CD4-positive, alpha-beta memory T cell (primary cell): Measurements from ENCODE around the gene EML2. TPM values are rescaled to one million over a fixed set of nuclear protein-coding genes. Genes with fewer than 3 reads are reported as not detected.
"Not testable (repeated sequence)": the region's sequence is repeated elsewhere in the genome, so short reads cannot be mapped to it uniquely, and the experiment has no call there.

Experiments
- CTCF ChIA-PET: fragments of 350-600 bp; sonication (Branson Sonifier 250); formaldehyde crosslinking; loops from one replicate; lab custom pipeline; 2021; ENCODE audit warnings: inconsistent platforms; ENCODE audit not compliant: partially characterized antibody; lab: Charles Lee
- POLR2A ChIA-PET: fragments of 350-600 bp; sonication (Branson Sonifier 250); formaldehyde crosslinking; loops from one replicate; lab custom pipeline; 2021; ENCODE audit not compliant: partially characterized antibody; lab: Charles Lee
- DNase-seq, 5 donors: peaks; one replicate each; pipeline versions ENCODE4 v3.0.0 to v3.0.0-alpha.2; 2020 to 2022; ENCODE audit warnings: mixed read lengths in 1 of 5
- H3K27ac ChIP-seq: one replicate; pipeline ENCODE4 v1.7.0; 2013; ENCODE audit warnings: low read depth, low read length
- H3K27me3 ChIP-seq: 2 replicates; pipeline ENCODE4 v1.7.0; 2013; ENCODE audit warnings: mild to moderate bottlenecking, low read length, moderate library complexity; ENCODE audit not compliant: insufficient read depth
- H3K36me3 ChIP-seq: 2 replicates; pipeline ENCODE4 v1.7.0; 2013; ENCODE audit warnings: mild to moderate bottlenecking, low read length, moderate library complexity; ENCODE audit not compliant: insufficient read depth
- H3K4me1 ChIP-seq: 2 replicates; pipeline ENCODE4 v1.7.0; 2013; ENCODE audit warnings: mild to moderate bottlenecking, low read length, moderate library complexity; ENCODE audit not compliant: insufficient read depth
- H3K4me3 ChIP-seq, 2 donors: one replicate each; pipeline ENCODE4 v1.7.0; 2013; ENCODE audit warnings: low read length in 2 of 2, mild to moderate bottlenecking in 1 of 2
- H3K9me3 ChIP-seq, 2 donors: one replicate each; pipeline ENCODE4 v1.7.0; 2013; ENCODE audit warnings: low read length in 2 of 2, control low read depth in 1 of 2; ENCODE audit not compliant: control insufficient read depth in 1 of 2
- H3K27ac Mint-ChIP-seq, 7 donors: one replicate each; pipeline ENCODE4 v1.8.0; 2020 to 2021; ENCODE audit warnings: mixed read lengths in 7 of 7, mild to moderate bottlenecking in 6 of 7, inconsistent platforms in 3 of 7, moderate library complexity in 3 of 7
- H3K27me3 Mint-ChIP-seq, 2 donors: one replicate each; pipeline ENCODE4 v1.8.0; 2020 to 2021; ENCODE audit warnings: mixed read lengths in 2 of 2
- H3K36me3 Mint-ChIP-seq, 2 donors: one replicate each; pipeline ENCODE4 v1.8.0; 2020 to 2021; ENCODE audit warnings: mixed read lengths in 2 of 2, inconsistent platforms in 1 of 2, mild to moderate bottlenecking in 1 of 2
- H3K4me1 Mint-ChIP-seq, 4 donors: one replicate each; pipeline ENCODE4 v1.8.0; 2020 to 2021; ENCODE audit warnings: mixed read lengths in 4 of 4, mild to moderate bottlenecking in 1 of 4
- H3K4me3 Mint-ChIP-seq, 8 donors: one replicate each; pipeline ENCODE4 v1.8.0; 2020 to 2021; ENCODE audit warnings: mixed read lengths in 8 of 8, mild to moderate bottlenecking in 7 of 8, moderate library complexity in 6 of 8, inconsistent platforms in 3 of 8
- H3K9me3 Mint-ChIP-seq, 8 donors: one replicate each; pipeline ENCODE4 v1.8.0; 2020 to 2021; ENCODE audit warnings: mixed read lengths in 8 of 8, mild to moderate bottlenecking in 5 of 8, inconsistent platforms in 3 of 8, moderate library complexity in 1 of 8
- intact Hi-C: fragments of 100-400 bp; cut with micrococcal nuclease; formaldehyde crosslinking; loops from one replicate; pipeline ENCODE4 v1.15.1; 2023
- polyA plus RNA-seq, 2 donors: library from polyadenylated mRNA; unstranded; fragments of 300-500 nt; fragmentation: Illumina TruSeq; gene quantifications; one replicate each; pipeline ENCODE4 v1.2.3, GENCODE V29; 2021
- total RNA-seq, 2 experiments: library from RNA; stranded (reverse); gene quantifications; one replicate each; pipeline ENCODE4 v1.2.3, GENCODE V29; 2021

Gene EML2
- total RNA-seq (10 to 100 TPM; 76.7 to 78.0 TPM), polyA plus RNA-seq (10 to 100 TPM; 11.0 to 20.8 TPM)

GRCh38 chr19:45638930-45639729, at the start of gene EML2:
Gene EML2, minus strand, starts transcription at chr19:45639397. Its CDS starts 21 bp downstream, at chr19:45639376.
- Mint-ChIP-seq H3K27ac (peak within 1 kb of the TSS; percentile 90 to 95 (median 93)), H3K4me1 (peaks cover 23 to 50% (median 32%) of the 10 kb centered on the region in 4 donors)
- CTCF ChIA-PET = interaction anchor here (0.7 to 2.2 kb wide), 8 partner anchors 8 to 154 kb away, joined by 3 to 7 read pairs (median 4); no protein-coding TSS in a partner anchor

DNA sequence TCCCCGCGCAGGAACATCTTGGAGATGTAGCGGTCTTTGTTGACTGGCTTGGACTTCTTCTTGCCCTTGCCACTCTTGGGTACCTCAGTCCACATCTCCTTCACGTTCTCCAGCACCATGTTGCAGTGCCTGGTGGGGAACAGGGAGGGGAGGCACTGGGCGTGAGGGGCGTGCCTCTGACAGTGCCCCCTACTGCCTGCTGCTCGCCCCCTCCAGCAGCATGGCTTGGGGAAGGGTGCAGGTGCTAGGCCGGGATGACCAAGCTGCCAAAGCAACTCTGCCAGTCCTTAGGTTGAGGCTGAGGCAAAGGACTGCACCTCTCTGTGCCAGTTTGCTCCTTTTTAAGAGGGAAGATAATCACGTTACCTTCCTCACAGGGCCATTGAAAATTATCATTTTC, 48.4 kb upstream of the EML2 start:
- peaks cover 8% of the 10 kb centered on the region for H3K4me1 ChIP-seq
- no peaks in the 10 kb centered on the region for H3K27me3 ChIP-seq
- CTCF ChIA-PET = interaction anchor here (0.6 to 1.0 kb wide), 3 partner anchors 23 to 61 kb away, joined by 3 to 4 read pairs (median 3); no protein-coding TSS in a partner anchor
- Mint-ChIP-seq H3K9me3 (no peaks in the 10 kb centered on the region), H3K4me3 (no peak overlapping the region), H3K36me3 (peaks cover 19 to 52% of the 10 kb centered on the region in 2 donors), H3K27ac (no peak overlapping the region), H3K4me1 (peaks cover 8 to 34% (median 10%) of the 10 kb centered on the region in 4 donors), H3K27me3 (no peaks in the 10 kb centered on the region)
- POLR2A ChIA-PET = interaction anchor here (1.7 kb wide), 1 partner anchor 10 kb away, joined by 5 read pairs; no protein-coding TSS in a partner anchor
- H3K4me3 ChIP-seq = no peak overlapping the region
- no peak overlapping the region for H3K27ac ChIP-seq
- peaks cover 37% of the 10 kb centered on the region for H3K36me3 ChIP-seq
- H3K9me3 ChIP-seq = no peaks in the 10 kb centered on the region
- no peak for DNase-seq
- intact Hi-C loops = no loop called here

More at GRCh38 chr19:45638930-45639729, at the start of gene EML2:
- Histone ChIP-seq H3K36me3 (no peaks in the 10 kb centered on the region), H3K27me3 (no peaks in the 10 kb centered on the region), H3K27ac (peak within 1 kb of the TSS; percentile 69), H3K4me1 (peaks cover 51% of the 10 kb centered on the region), H3K9me3 (no peaks in the 10 kb centered on the region), H3K4me3 (peak within 1 kb of the TSS; percentile 88 to 93)
- DNase-seq = peak; percentile 33 to 57 (median 41)
- Mint-ChIP-seq H3K27me3 (no peaks in the 10 kb centered on the region), H3K4me3 (peak within 1 kb of the TSS; percentile 93 to 98 (median 95)), H3K36me3 (peaks cover 0 to 8% of the 10 kb centered on the region in 2 donors), H3K9me3 (no peaks in the 10 kb centered on the region)
- POLR2A ChIA-PET = interaction anchor here (0.6 to 1.2 kb wide), 3 partner anchors 42 to 110 kb away, joined by 3 read pairs; no protein-coding TSS in a partner anchor
- intact Hi-C loops = no loop called here

GRCh38 chr19:45685045-45685444, 45.8 kb upstream of the EML2 start:
- H3K4me1 Mint-ChIP-seq = peaks cover 8 to 26% (median 9%) of the 10 kb centered on the region in 4 donors
- H3K27ac ChIP-seq, DNase-seq, H3K27me3 ChIP-seq, intact Hi-C loops, POLR2A ChIA-PET, H3K27me3 Mint-ChIP-seq, H3K4me3 ChIP-seq, H3K27ac Mint-ChIP-seq, H3K4me1 ChIP-seq, H3K9me3 ChIP-seq, H3K9me3 Mint-ChIP-seq: not testable (repeated sequence)
- CTCF ChIA-PET = interaction anchor here (1.6 kb wide), 1 partner anchor 9 kb away, joined by 5 read pairs; no protein-coding TSS in a partner anchor
- H3K36me3 Mint-ChIP-seq = peaks cover 19 to 43% of the 10 kb centered on the region in 2 donors
- H3K4me3 Mint-ChIP-seq = peak overlapping the region in 1 of 8 donors; percentile 17
- peaks cover 37% of the 10 kb centered on the region for H3K36me3 ChIP-seq

- no peak overlapping the region for H3K4me3 ChIP-seq
- peak overlapping the region in 4 of 7 donors; percentile 24 to 45 (median 30) for H3K27ac Mint-ChIP-seq
- no peak for DNase-seq
- ChIA-PET CTCF (interaction anchor here (3.9 to 7.8 kb wide), 2 partner anchors 9 to 41 kb away, joined by 22 to 110 read pairs; partner anchors contain the start of genes QPCTL and SNRPD2), POLR2A (interaction anchor here (0.7 to 8.6 kb wide), 4 partner anchors 9 to 214 kb away, joined by 3 to 57 read pairs (median 8); partner anchors contain the start of genes QPCTL and SNRPD2)
- H3K4me1 ChIP-seq = peaks cover 13% of the 10 kb centered on the region
- peaks cover 5 to 23% (median 10%) of the 10 kb centered on the region in 4 donors for H3K4me1 Mint-ChIP-seq
- peaks cover 14 to 36% of the 10 kb centered on the region in 2 donors for H3K36me3 Mint-ChIP-seq
- no peak overlapping the region for H3K27ac ChIP-seq
- peaks cover 23% of the 10 kb centered on the region for H3K36me3 ChIP-seq
- no peaks in the 10 kb centered on the region for H3K9me3 ChIP-seq
- H3K4me3 Mint-ChIP-seq = peak overlapping the region in 1 of 8 donors; percentile 8
- intact Hi-C loops = loop anchor here (5.0 kb wide), 1 partner anchor 34 kb away; no protein-coding TSS in a partner anchor
- H3K27me3 ChIP-seq = no peaks in the 10 kb centered on the region
- H3K9me3 Mint-ChIP-seq = no peaks in the 10 kb centered on the region
- H3K27me3 Mint-ChIP-seq = no peaks in the 10 kb centered on the region
Observed at GRCh38 chr19:45682908-45683307, 43.7 kb upstream of the EML2 start.

- Histone ChIP-seq H3K4me3 (peak overlapping the region in 1 of 2 donors; percentile 31), H3K9me3 (no peaks in the 10 kb centered on the region), H3K4me1 (peaks cover 20% of the 10 kb centered on the region), H3K36me3 (peaks cover 15% of the 10 kb centered on the region), H3K27me3 (no peaks in the 10 kb centered on the region), H3K27ac (peak overlapping the region; percentile 35)
- POLR2A ChIA-PET = interaction anchor here (1.3 to 8.6 kb wide), 5 partner anchors 10 to 213 kb away, joined by 3 to 57 read pairs (median 8); partner anchors contain the start of genes GIPR, QPCTL and SNRPD2
- CTCF ChIA-PET = interaction anchor here (0.8 to 7.8 kb wide), 5 partner anchors 10 to 87 kb away, joined by 3 to 110 read pairs (median 3); partner anchors contain the start of genes QPCTL, SIX5 and SNRPD2
- Mint-ChIP-seq H3K27ac (peak overlapping the region in 5 of 7 donors; percentile 27 to 88 (median 73)), H3K4me3 (peak overlapping the region in 4 of 8 donors; percentile 6 to 78 (median 43)), H3K9me3 (no peaks in the 10 kb centered on the region), H3K36me3 (peaks cover 13 to 30% of the 10 kb centered on the region in 2 donors), H3K4me1 (peaks cover 11 to 30% (median 16%) of the 10 kb centered on the region in 4 donors), H3K27me3 (peaks cover 0 to 5% of the 10 kb centered on the region in 2 donors)
- intact Hi-C loops = loop anchor here (5.0 kb wide), 1 partner anchor 35 kb away; no protein-coding TSS in a partner anchor
- no peak for DNase-seq
Observed at GRCh38 chr19:45682117-45682516, 42.9 kb upstream of the EML2 start.

DNA sequence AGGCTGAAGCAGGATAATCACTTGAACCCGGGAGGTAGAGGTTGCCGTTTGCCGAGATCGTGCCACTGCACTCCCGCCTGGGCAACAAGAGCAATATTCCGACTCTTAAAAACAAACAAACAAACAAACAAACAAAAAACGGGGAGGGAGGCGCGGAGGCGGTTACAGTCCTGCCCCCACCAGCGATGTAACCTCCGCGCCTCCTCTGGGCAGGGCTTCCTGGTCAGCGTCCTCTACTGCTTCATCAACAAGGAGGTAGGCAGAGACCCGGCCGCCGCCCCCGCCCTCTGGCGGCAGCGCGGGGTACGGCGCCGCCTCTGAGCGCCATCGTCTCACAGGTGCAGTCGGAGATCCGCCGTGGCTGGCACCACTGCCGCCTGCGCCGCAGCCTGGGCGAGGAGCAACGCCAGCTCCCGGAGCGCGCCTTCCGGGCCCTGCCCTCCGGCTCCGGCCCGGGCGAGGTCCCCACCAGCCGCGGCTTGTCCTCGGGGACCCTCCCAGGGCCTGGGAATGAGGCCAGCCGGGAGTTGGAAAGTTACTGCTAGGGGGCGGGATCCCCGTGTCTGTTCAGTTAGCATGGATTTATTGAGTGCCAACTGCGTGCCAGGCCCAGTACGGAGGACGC, 42.3 kb upstream of the EML2 start:
- Histone ChIP-seq H3K4me1 (peaks cover 24% of the 10 kb centered on the region), H3K4me3 (peak overlapping the region in 1 of 2 donors; percentile 42), H3K27ac (peak overlapping the region; percentile 35), H3K9me3 (no peaks in the 10 kb centered on the region), H3K27me3 (no peaks in the 10 kb centered on the region), H3K36me3 (peaks cover 11% of the 10 kb centered on the region)
- Mint-ChIP-seq H3K9me3 (no peaks in the 10 kb centered on the region), H3K4me3 (peak overlapping the region; percentile 78 to 88 (median 86)), H3K4me1 (peaks cover 11 to 30% (median 20%) of the 10 kb centered on the region in 4 donors), H3K27ac (peak overlapping the region; percentile 57 to 92 (median 78)), H3K27me3 (peaks cover 0 to 5% of the 10 kb centered on the region in 2 donors), H3K36me3 (peaks cover 9 to 26% of the 10 kb centered on the region in 2 donors)
- intact Hi-C loops = loop anchor here (1.0 to 5.0 kb wide), 6 partner anchors 11 to 158 kb away; partner anchors contain the start of genes GIPR and QPCTL
- ChIA-PET CTCF (interaction anchor here (0.7 to 7.8 kb wide), 17 partner anchors 10 to 225 kb away, joined by 3 to 110 read pairs (median 4); partner anchors contain the start of genes QPCTL, SIX5 and SNRPD2), POLR2A (interaction anchor here (1.1 to 8.6 kb wide), 5 partner anchors 10 to 43 kb away, joined by 3 to 57 read pairs (median 8); partner anchors contain the start of genes EML2, GIPR, QPCTL and SNRPD2)
- DNase-seq = peak; percentile 78 to 89 (median 85)
